Measurements from ENCODE around the gene SIX2.
"Not testable (repeated sequence)": the region's sequence is repeated elsewhere in the genome, so short reads cannot be mapped to it uniquely, and the experiment has no call there.

DNA sequence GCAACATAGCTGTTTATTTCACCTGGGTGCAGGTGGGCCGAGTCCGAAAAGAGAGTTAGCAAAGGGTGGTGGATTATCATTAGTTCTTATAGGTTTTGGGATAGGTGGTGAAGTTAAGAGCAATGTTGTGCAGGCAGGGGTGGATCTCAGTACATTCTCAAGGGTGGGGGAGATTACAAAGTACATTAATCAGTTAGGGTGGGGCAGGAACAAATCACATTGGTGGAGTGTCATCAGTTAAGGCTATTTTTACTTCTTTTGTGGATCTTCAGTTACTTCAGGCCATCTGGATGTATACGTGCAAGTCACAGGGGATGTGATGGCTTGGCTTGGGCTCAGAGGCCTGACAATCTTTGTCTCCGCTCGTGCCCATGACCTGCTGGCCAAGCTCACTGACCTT is 30.6 kb upstream of the SIX2 start:
- not testable (repeated sequence) for TF ChIP-seq SP1 (IDR thresholded peaks at IDR 0.05); LEF1 (IDR thresholded peaks at IDR 0.05; ENCODE audit: borderline replicate concordance); L3MBTL2 (conservative IDR thresholded peaks at IDR 0.05); NFRKB (IDR thresholded peaks at IDR 0.05); FOXA1 (IDR thresholded peaks at IDR 0.05); HDGF (IDR thresholded peaks at IDR 0.05; ENCODE audit: borderline replicate concordance); FOXM1 (IDR thresholded peaks at IDR 0.05; ENCODE audit: borderline replicate concordance); ARNT (IDR thresholded peaks at IDR 0.05); ELF4 (IDR thresholded peaks at IDR 0.05); SUZ12 (IDR thresholded peaks at IDR 0.05); FOXK2 (IDR thresholded peaks at IDR 0.05)

Data from HEK293T (cell line).